SJCRH30 (cell line): ENCODE results near the gene MARK2. TPM values are rescaled to one million over a fixed set of nuclear protein-coding genes. Genes with fewer than 3 reads are reported as not detected.

Experiments
- DNase-seq, 2 experiments: peaks; one replicate each; pipeline ENCODE4 v3.0.0-alpha.2; 2015 to 2020
- H3K27ac ChIP-seq: fragments of 250-450 bp; sonication (Bioruptor Pico); 2 replicates; pipeline ENCODE4 v1.5.1; 2020; ENCODE audit warnings: mild to moderate bottlenecking, moderate library complexity
- H3K27me3 ChIP-seq: fragments of 250-450 bp; sonication (Bioruptor Pico); 2 replicates; pipeline ENCODE4 v1.5.1; 2020; ENCODE audit warnings: mild to moderate bottlenecking, moderate library complexity
- H3K36me3 ChIP-seq: fragments of 250-450 bp; sonication (Bioruptor Pico); 2 replicates; pipeline ENCODE4 v1.5.1; 2020; ENCODE audit warnings: mild to moderate bottlenecking, moderate library complexity
- H3K4me1 ChIP-seq: fragments of 250-450 bp; sonication (Bioruptor Pico); 2 replicates; pipeline ENCODE4 v1.5.1; 2020; ENCODE audit warnings: mild to moderate bottlenecking, moderate library complexity
- H3K4me3 ChIP-seq: fragments of 250-450 bp; sonication (Bioruptor Pico); 2 replicates; pipeline ENCODE4 v1.5.1; 2020; ENCODE audit warnings: mild to moderate bottlenecking, moderate library complexity
- H3K9me3 ChIP-seq: fragments of 250-450 bp; sonication (Bioruptor Pico); replicated peaks from 2 replicates; pipeline ENCODE4 v1.5.1; 2020; ENCODE audit warnings: mild to moderate bottlenecking, moderate library complexity
- total RNA-seq: library from RNA; depleted of rRNA; stranded (reverse); fragments of >200 nt; shearing (Covaris generic); gene quantifications from 2 replicates; pipeline ENCODE4 v1.2.3, GENCODE V29; 2014

The MARK2 gene
- total RNA-seq, 1 experiment from 2014 or later = 23.4 TPM

DNA sequence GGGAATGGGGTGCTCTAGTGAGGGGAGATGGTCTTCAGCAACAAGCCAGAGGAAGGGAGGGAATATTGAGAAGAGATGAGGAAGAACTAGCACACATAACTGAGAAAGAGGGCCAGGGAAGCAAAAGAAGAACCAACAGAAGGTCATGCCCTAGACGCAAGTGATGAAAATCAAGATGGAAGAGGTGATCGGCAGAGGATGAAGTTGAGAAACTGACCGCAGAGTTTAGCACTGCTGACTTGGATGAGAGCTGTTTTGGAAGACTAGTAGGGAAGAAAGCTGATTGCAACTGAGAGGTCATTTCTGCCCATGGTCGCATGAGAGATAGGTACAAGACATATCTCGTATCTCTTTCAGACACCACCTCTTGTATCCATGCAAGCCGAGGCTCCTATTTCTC lies 22.7 kb upstream of the MARK2 start:
- Histone ChIP-seq H3K4me1 (peaks cover 5% of the 10 kb centered on the region; the same call in 1 of the 2 replicates), H3K4me3 (no peak overlapping the region), H3K27me3 (no peaks in the 10 kb centered on the region), H3K36me3 (peaks cover 53% of the 10 kb centered on the region), H3K27ac (no peak overlapping the region), H3K9me3 (no peaks in the 10 kb centered on the region)
- DNase-seq = no peak

DNA sequence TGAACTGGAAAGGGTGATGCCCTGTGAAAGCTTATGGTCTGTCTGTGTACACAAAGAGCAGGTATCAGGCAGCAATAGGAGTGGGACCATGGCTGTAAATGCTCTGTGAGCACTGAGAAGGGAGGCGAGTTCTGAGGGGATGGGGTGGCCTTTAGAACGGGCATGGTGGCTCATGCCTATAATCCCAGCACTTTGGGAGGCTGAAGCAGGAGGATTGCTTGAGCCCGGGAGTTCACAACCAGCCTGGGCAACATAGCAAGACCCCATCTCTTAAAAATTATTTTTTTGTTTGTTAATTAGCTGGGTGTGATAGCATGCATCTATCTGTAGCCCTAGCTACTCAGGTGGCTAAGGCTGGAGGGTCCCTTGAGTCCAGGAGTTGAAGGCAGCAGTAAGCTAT lies 22.2 kb upstream of the MARK2 start:
- H3K27ac ChIP-seq = no peak overlapping the region
- no peak for DNase-seq
- H3K4me1 ChIP-seq = peaks cover 5% of the 10 kb centered on the region; the same call in 1 of the 2 replicates
- no peak overlapping the region for H3K4me3 ChIP-seq
- no peaks in the 10 kb centered on the region for H3K27me3 ChIP-seq
- peaks cover 59% of the 10 kb centered on the region for H3K36me3 ChIP-seq
- no peaks in the 10 kb centered on the region for H3K9me3 ChIP-seq

DNA sequence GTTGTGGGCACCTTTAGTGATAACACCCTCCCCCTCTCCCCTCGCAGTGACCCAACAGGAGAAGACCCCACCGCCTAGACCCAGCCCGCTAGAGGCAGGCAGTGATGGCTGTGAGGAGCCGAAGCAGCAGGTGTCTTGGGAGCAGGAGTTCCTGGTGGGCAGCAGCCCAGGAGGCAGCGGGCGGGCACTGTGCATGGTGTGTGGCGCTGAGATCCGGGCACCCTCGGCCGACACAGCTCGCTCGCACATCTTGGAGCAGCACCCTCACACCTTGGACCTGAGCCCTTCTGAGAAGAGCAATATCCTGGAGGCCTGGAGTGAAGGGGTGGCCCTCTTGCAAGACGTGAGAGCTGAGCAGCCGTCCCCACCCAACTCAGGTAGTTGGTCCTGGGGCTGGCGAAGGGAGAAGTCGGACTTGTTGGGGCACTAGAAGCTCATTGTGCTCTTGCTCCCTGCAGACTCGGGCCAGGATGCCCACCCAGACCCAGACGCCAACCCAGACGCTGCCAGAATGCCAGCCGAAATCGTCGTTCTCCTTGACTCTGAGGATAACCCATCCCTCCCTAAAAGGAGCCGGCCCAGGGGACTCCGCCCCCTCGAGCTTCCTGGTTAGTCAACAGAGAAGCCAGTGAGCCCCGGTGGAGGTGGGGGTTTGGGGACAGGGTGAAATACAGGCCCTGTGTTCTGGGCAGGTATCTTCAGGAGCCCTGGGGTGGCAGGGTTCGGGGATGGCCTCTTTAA lies 21.0 kb upstream of the MARK2 start:
- peaks cover 69% of the 10 kb centered on the region for H3K36me3 ChIP-seq

DNA sequence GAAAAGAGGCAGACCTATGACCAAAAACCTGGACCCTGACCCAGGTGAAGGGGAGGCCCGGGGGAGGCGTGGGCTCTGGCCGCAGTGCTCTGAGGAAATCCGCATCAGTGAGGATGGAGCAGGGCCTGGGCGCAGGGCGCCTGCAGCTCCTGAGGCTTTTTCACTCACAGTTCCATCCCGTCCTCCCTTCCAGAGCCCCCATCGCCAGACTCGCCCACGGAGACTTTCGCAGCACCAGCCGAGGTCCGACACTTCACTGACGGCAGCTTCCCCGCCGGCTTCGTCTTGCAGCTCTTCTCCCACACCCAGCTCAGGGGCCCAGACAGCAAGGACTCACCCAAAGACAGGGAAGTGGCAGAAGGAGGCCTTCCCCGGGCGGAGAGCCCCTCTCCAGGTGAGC lies 20.3 kb upstream of the MARK2 start:
- Histone ChIP-seq H3K36me3 (peaks cover 75% of the 10 kb centered on the region), H3K4me1 (peaks cover 5% of the 10 kb centered on the region; the same call in 1 of the 2 replicates), H3K27me3 (no peaks in the 10 kb centered on the region), H3K4me3 (no peak overlapping the region), H3K27ac (no peak overlapping the region), H3K9me3 (no peaks in the 10 kb centered on the region)
- DNase-seq = no peak

More for the DNA sequence above, 21.0 kb upstream of the MARK2 start:
- no peak for DNase-seq
- Histone ChIP-seq H3K27ac (no peak overlapping the region), H3K4me3 (no peak overlapping the region), H3K9me3 (no peaks in the 10 kb centered on the region), H3K4me1 (peaks cover 5% of the 10 kb centered on the region; the same call in 1 of the 2 replicates), H3K27me3 (no peaks in the 10 kb centered on the region)

DNA sequence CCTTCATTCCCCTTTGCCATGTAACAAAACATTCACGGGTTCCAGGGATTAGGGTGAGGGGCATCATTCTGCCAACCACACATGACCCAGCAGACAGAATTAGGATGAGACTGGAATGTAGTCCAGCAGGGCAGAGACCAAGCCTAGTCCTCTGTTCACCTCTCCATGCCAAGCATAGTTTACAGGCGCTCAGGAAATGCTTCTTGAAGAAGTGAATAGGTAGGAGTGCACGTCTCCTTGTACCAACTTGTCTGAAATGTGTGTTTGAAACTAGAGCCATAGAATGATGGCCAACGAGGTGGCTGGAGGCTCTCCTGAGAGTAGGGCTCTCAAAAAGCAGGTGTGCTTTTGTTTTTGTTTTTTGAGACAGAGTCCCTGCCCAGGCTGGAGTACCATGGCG lies 17.5 kb upstream of the MARK2 start:
- DNase-seq = no peak
- no peak overlapping the region for H3K27ac ChIP-seq
- H3K4me3 ChIP-seq = no peak overlapping the region
- H3K4me1 ChIP-seq = no peaks in the 10 kb centered on the region
- no peaks in the 10 kb centered on the region for H3K9me3 ChIP-seq
- H3K27me3 ChIP-seq = no peaks in the 10 kb centered on the region
- H3K36me3 ChIP-seq = peaks cover 84% of the 10 kb centered on the region

DNA sequence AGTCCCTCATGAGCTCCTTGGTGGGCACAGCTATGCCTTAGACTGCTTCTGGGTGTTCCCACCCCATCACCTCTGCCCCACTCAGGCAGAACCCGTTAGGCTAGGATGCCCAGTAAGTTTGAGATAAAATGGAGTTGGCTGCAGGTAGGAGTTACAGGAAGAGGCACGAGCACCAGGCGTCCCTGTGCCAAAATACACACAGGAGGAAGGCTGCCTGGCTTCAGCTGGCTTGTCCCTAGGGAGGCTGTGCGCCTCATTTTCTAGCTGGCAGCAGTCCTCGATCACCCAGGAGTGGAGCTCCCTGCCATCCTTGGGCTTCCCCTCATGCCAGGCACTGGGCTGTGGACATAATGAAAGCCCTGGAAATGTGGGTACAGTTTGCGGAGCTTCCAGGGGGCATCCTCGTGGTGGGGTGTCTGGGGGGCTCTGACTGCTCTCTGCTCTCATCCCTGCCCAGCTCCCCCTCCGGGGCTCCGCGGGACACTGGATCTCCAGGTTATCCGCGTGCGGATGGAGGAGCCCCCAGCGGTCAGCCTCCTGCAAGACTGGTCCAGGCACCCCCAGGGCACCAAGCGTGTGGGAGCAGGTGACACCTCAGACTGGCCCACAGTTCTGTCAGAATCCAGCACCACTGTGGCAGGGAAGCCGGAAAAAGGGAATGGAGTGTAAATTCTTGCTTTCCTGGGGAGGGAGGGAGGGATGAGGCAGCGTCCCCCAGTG lies 12.3 kb upstream of the MARK2 start:
- no peaks in the 10 kb centered on the region for H3K27me3 ChIP-seq
- no peak for DNase-seq
- H3K27ac ChIP-seq = no peak overlapping the region
- no peaks in the 10 kb centered on the region for H3K9me3 ChIP-seq
- H3K4me3 ChIP-seq = no peak overlapping the region
- peaks cover 38% of the 10 kb centered on the region for H3K36me3 ChIP-seq
- H3K4me1 ChIP-seq = no peaks in the 10 kb centered on the region

DNA sequence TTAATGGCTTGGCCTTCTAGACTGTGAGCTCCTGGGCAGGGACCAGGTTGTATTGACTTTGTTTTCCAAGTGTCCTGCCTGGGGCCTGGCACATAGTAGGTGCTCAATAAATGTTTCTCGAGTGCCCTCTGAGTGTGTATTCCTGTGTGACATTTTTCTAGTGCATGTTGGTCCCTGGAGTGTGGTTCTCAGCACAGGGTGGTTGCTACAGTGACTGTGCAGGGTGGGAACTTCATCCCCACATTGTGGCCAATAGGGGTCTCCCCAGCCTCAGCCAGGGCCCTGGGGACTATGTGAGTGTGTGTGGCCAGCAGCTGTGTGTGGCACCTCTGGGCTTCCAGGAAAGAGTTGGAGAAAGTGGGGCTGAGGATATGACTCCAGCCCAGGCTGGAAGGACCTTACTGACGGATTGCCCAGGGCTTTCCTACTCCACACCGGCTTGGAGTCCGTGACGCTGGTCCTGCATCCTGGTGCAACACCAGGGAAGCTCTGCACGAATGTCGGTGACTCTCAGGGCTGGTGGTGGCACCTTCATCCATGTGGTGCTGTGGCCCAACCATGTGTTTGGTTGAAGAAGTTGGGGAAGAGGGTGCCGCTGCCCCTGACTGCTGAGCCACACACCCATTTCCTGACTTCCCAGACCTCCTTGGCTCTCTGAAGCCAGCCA lies 9.0 kb upstream of the MARK2 start:
- Histone ChIP-seq H3K4me1 (no peaks in the 10 kb centered on the region), H3K4me3 (no peak overlapping the region), H3K36me3 (peaks cover 7% of the 10 kb centered on the region; the same call in 1 of the 2 replicates), H3K27ac (no peak overlapping the region), H3K27me3 (no peaks in the 10 kb centered on the region), H3K9me3 (no peaks in the 10 kb centered on the region)
- peak; percentile 80 to 84 for DNase-seq

DNA sequence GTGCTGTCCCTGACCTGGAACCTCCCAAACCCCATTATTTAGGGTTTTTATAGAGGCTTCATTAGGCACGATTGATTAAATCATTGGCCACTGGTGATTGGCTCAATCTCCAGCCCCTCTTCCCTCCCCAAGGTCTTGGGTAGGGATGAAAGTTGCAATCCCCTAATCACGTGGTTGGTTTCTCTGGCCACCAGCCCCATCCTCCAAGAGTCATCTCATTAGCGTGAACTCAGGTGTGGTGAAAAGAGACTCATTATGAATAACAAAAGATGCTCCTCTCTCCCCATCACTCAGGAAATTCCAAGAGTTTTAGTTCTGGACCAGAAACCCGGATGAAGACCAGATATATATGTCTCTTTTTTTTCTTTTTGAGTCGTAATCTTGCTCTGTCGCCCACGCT lies 7.6 kb upstream of the MARK2 start:
- no peaks in the 10 kb centered on the region for H3K4me1 ChIP-seq
- no peak for DNase-seq
- H3K27ac ChIP-seq = no peak overlapping the region
- no peak overlapping the region for H3K4me3 ChIP-seq
- no peaks in the 10 kb centered on the region for H3K27me3 ChIP-seq
- no peaks in the 10 kb centered on the region for H3K9me3 ChIP-seq
- no peaks in the 10 kb centered on the region for H3K36me3 ChIP-seq

DNA sequence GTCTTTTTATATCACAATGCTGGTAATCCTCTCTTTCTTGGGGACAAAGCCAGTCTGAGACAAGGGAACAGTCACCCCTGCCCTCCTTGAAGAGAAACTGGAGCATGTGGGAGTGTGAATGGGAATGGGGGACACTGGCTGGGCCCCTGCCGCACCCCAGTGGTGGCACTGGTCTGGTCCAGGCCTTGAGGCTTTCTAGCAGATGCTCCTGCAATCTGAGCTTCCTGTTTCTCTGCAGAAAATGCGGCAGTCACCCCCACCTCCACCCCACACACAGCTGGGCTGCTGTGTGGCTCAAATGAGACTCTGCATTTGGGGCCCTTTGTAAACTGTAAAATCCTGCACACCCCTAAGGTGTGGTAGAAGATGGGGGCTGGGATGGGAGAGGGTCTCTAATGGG lies 6.6 kb upstream of the MARK2 start:
- no peaks in the 10 kb centered on the region for H3K9me3 ChIP-seq
- H3K36me3 ChIP-seq = no peaks in the 10 kb centered on the region
- no peaks in the 10 kb centered on the region for H3K27me3 ChIP-seq
- H3K4me1 ChIP-seq = no peaks in the 10 kb centered on the region
- peak in 1 of 2 experiments; percentile 33 for DNase-seq
- no peak overlapping the region for H3K4me3 ChIP-seq
- H3K27ac ChIP-seq = no peak overlapping the region

DNA sequence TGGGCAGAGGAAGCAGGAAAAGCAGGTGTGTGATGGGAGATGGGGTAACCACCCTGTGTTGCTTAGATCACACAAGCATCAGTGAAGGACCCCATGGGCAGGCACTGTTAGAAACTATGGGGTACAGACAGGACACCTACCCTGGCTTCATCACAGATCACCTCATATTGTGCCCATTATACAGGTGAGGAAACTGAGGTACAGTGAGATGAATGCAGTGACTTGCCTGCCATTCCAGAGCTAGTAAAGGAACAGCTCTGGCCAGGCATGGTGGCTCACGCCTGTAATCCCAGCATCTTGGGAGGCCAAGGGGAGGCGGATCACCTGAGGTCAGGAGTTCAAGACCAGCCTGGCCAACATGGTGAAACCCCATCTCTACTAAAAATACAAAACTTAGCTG lies 5.9 kb upstream of the MARK2 start:
- H3K27ac ChIP-seq = no peak overlapping the region
- no peaks in the 10 kb centered on the region for H3K27me3 ChIP-seq
- H3K4me1 ChIP-seq = peaks cover 5% of the 10 kb centered on the region; the same call in 1 of the 2 replicates
- H3K36me3 ChIP-seq = no peaks in the 10 kb centered on the region
- DNase-seq = no peak
- no peak overlapping the region for H3K4me3 ChIP-seq
- no peaks in the 10 kb centered on the region for H3K9me3 ChIP-seq

DNA sequence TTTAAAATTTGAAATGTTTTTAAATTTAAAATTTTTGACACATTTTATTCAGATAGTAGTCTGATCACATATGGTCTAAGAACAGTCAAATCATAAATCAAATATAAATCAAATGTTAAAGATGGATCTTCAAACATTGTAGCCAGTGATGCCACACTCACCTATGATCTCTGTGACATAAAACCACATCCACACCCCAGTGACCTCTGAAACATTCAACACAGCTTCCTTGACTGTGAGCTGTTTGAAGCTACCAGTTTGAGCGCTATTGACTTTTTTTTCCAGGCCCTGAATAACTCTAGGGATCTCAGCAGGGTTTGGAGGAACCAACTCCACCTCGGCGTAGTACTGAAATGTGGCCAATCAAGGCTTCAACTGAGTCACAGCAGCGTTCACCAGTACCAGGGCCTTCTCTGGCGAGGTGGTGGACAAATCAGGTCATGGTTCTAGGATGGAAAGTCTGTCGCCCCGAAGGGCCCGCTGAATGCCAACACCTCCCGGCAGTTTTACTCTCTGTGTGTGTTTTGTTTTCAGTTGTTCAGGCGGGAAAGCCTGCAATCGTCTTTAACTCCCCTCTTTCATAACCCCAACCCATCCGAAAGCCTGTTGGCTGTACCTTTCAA lies 4.3 kb upstream of the MARK2 start:
- Histone ChIP-seq H3K4me1 (peaks cover 5% of the 10 kb centered on the region; the same call in 1 of the 2 replicates), H3K4me3 (no peak overlapping the region), H3K9me3 (no peaks in the 10 kb centered on the region), H3K27ac (no peak overlapping the region), H3K27me3 (no peaks in the 10 kb centered on the region), H3K36me3 (no peaks in the 10 kb centered on the region)
- no peak for DNase-seq

DNA sequence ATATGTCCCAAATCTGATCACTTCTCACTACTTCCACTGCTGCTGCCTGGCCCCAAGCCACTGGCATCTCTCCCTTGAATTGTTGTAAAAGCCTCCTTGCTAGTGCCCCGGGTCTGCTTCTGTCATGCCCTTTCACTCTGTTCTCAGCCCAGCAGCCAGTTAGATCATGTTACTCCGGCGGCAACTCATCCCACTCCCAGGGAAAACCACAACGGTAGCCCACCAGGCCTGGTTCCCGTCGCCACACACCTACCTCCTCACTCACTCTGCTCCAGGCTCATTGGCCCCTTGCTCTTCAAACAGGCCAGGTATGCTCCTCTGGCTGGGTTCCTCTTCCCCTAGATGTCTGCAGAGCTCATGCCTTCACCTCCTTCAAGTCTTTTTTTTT lies 3.8 kb upstream of the MARK2 start:
- Histone ChIP-seq H3K9me3 (no peaks in the 10 kb centered on the region), H3K27ac (no peak overlapping the region), H3K4me1 (peaks cover 5% of the 10 kb centered on the region; the same call in 1 of the 2 replicates), H3K36me3 (no peaks in the 10 kb centered on the region), H3K27me3 (no peaks in the 10 kb centered on the region), H3K4me3 (no peak overlapping the region)
- DNase-seq = no peak

DNA sequence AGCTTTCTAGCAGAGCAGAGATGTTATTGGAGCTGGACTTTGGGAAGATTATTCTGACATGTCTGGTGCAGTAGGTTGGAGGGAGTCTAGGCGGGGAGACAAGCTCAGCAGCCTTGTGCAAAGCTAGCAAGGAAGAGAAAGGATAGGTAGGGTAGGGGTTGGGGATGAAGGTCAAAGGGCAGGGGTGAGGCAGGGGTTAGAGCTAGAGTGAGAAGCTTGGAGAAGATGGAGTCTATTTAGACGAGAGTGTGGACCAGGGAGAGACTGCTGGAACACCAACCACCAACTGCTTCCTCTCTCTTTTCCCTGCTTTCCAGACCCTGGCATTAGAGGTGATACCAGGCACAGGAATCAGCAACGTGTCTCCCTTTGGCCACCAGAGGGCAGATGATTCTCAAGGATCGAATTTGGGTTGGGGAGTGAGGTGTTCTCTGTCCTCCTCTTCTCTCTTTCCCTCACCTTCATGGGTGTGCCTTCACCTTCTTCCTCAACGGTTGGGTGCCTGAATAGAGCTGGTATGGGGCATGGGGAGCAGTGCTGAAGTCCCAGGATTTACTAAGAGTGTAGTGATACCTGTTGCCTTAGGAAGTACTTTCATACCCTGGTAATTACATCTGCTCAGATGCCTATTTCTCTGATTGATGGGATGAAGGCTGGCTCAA lies 1.8 kb upstream of the MARK2 start:
- H3K36me3 ChIP-seq = no peaks in the 10 kb centered on the region
- DNase-seq = peak; percentile 67 to 89
- no peaks in the 10 kb centered on the region for H3K9me3 ChIP-seq
- H3K4me3 ChIP-seq = no peak overlapping the region
- no peaks in the 10 kb centered on the region for H3K27me3 ChIP-seq
- no peak overlapping the region for H3K27ac ChIP-seq
- peaks cover 10% of the 10 kb centered on the region for H3K4me1 ChIP-seq

DNA sequence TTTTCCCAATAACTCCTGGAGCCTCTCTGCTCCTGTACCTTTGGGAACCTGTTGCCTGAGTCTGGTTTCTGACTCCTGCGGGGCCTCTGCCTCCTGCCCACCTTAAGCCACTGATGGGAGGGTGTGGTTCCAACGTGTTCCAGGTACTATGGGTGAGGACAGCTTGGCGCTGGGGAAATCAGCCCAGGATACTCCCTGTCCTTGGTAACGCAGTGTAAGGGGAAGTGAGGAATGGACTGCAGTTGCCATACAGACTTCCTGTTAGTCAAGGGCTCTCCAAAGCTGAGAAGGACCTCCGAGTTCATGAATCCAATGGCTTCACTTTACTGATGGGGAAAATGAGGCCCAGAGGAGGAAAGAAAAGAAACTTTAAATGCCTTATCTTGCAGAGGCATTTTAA lies 1.2 kb upstream of the MARK2 start:
- DNase-seq = no peak
- H3K27ac ChIP-seq = no peak overlapping the region

More for the DNA sequence above, 1.2 kb upstream of the MARK2 start:
- Histone ChIP-seq H3K36me3 (no peaks in the 10 kb centered on the region), H3K4me3 (no peak overlapping the region), H3K4me1 (peaks cover 10% of the 10 kb centered on the region), H3K27me3 (no peaks in the 10 kb centered on the region), H3K9me3 (no peaks in the 10 kb centered on the region)
